Hematopoietic multipotent progenitor cell treated with erythropoietin and hydrocortisone succinate and interleukin-3 and kit ligand, for 17 days (in vitro differentiated cells): ENCODE data around the gene EIF5AL1.
"Not testable (repeated sequence)": the region's sequence is repeated elsewhere in the genome, so short reads cannot be mapped to it uniquely, and the experiment has no call there.

ENCODE experiments used
- DNase-seq: peaks from one replicate; pipeline ENCODE4 v3.0.0-alpha.2; 2015; ENCODE audit warnings: low spot score

EIF5AL1 gene

GRCh38 chr10:79487296-79488194 lies 24.8 kb upstream of the EIF5AL1 start:
- DNase-seq: peak; percentile 12

GRCh38 chr10:79488336-79488735 lies 24.0 kb upstream of the EIF5AL1 start:
- no peak for DNase-seq

- DNase-seq: no peak
Measured at GRCh38 chr10:79488870-79489269, 23.5 kb upstream of the EIF5AL1 start.

- no peak for DNase-seq
Measured at GRCh38 chr10:79490400-79491142, 21.8 kb upstream of the EIF5AL1 start.

- DNase-seq: no peak
Measured at GRCh38 chr10:79491143-79491835, 21.0 kb upstream of the EIF5AL1 start.

GRCh38 chr10:79492256-79492655 lies 20.1 kb upstream of the EIF5AL1 start:
- no peak for DNase-seq

GRCh38 chr10:79492839-79493238 lies 19.5 kb upstream of the EIF5AL1 start:
- no peak for DNase-seq

- DNase-seq: no peak
Measured at GRCh38 chr10:79493806-79494205, 18.5 kb upstream of the EIF5AL1 start.

GRCh38 chr10:79494871-79495705 lies 17.2 kb upstream of the EIF5AL1 start:
- no peak for DNase-seq

GRCh38 chr10:79495791-79496190 lies 16.5 kb upstream of the EIF5AL1 start:
- DNase-seq: no peak

GRCh38 chr10:79496896-79497295 lies 15.4 kb upstream of the EIF5AL1 start:
- no peak for DNase-seq

GRCh38 chr10:79498291-79498829 lies 14.0 kb upstream of the EIF5AL1 start:
- DNase-seq: no peak

GRCh38 chr10:79502561-79503309 lies 9.6 kb upstream of the EIF5AL1 start:
- DNase-seq: no peak

GRCh38 chr10:79503787-79504186 lies 8.5 kb upstream of the EIF5AL1 start:
- not testable (repeated sequence) for DNase-seq

GRCh38 chr10:79504483-79504882 lies 7.8 kb upstream of the EIF5AL1 start:
- DNase-seq: not testable (repeated sequence)

GRCh38 chr10:79505328-79505727 lies 7.0 kb upstream of the EIF5AL1 start:
- not testable (repeated sequence) for DNase-seq

GRCh38 chr10:79505829-79506228 lies 6.5 kb upstream of the EIF5AL1 start:
- DNase-seq: no peak

- no peak for DNase-seq
Measured at GRCh38 chr10:79507440-79508167, 4.7 kb upstream of the EIF5AL1 start.

GRCh38 chr10:79508245-79508644 lies 4.1 kb upstream of the EIF5AL1 start:
- DNase-seq: not testable (repeated sequence)
